NCI-H2029 (cell line): ENCODE results near the gene ZNF267.
"Not testable (repeated sequence)": the region's sequence is repeated elsewhere in the genome, so short reads cannot be mapped to it uniquely, and the experiment has no call there.

Experiments
- DNase-seq: peaks from one replicate; lab custom pipeline; 2025; lab: John Stamatoyannopoulos, UW

ZNF267 gene

DNA sequence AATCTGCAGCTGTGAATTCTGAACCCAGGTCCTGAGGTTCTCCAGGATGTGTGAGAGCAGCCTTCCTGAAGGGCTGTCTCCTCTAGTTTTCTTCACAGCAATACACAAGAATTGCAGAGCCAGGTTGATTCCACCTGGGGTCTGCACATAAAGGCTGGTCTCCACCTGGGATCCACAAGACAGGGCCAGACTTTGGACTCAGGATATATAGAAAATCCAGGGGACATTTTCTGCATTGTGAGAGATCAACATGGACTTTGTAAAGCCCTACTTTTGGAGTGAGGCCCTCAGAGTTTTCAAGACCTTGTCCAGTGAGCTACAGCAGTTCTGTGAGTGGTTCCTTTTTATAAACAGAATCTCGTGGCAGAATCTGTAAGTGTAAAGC is 6.3 kb downstream of the ZNF267 start:
- DNase-seq = no peak

DNA sequence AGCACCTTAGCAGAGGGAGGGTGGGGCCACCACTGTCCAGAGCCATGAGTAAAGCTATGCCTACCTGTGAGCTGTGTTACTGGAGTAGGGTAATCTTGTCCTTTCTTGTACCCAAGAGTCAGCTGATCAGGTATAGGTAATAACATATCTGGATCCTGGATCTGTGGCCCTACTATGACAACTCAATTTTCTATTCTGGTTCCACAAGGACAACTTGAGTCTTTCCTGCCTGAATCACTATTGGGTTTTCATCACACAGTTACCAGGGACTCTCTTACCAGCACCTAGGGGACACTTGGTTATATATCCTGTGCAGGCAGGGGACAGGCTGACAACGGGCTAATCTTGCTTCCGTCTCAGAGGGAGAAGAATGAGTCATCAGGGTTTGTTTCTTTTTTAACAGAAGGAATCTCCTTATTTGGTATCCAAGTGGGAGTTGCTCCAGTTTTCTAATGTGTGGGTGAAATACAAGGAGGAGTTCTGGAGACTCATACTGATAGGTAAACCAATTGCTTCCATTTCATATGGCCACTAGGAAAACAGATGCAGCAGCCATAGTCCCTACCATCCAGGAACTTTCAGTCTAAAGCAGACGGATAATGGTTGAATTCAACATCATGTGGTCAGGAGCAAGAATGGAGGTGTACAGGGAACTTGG is 6.8 kb downstream of the ZNF267 start:
- DNase-seq = no peak

DNA sequence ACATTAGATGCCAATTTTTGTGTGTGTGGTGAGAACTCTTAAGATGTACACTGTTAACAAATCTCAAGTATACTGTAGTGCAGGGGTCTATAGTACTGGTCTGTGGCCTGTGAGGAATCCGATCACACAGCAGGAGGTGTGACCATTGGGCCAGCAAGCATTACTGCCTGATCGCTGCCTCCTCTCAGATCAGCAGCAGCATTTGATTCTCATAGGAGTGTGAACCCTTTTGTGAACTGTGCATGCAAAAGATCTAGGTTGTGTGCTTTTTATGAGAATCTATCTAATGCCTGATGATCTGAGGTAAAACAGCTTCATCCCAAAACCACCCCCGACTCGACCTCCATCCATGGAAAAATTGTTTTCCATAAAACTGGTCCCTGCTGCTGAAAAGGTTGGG is 12.6 kb downstream of the ZNF267 start:
- DNase-seq = no peak

DNA sequence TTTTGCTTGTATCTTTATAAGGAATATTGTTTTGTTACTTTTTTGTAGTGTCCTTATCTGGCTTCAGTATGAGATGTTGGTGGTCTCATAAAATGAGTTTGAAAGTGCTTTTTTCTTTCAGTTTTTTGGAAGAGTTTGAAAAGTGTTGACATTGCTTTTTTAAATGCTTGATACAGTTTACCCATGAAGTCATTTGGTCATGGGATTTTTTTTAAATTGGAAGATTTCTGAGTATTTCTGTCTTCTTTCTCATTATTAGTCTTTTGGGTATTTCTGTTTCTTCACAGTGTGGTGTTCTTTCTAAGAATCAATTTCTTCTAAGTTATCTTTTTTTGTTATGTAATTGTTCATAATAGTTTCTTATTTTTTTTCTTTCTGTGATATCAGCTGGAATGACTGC is 15.1 kb downstream of the ZNF267 start:
- no peak for DNase-seq

DNA sequence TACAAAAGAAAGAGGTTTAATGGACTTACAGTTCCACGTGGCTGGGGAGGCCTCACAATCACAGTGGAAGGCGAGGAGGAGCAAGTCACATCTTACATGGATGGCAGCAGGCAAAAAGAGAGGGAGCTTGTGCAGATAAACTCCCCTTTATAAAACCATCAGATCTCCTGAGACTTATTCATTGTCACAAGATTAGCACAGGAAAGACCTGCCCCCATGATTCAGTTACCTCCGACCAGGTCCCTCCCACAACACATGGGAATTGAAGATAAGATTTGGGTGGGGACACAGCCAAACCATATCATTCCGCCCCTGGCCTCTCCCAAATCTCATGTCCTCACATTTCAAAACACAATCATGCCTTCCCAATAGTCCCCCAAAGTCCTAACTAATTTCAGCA is 18.5 kb downstream of the ZNF267 start:
- DNase-seq = not testable (repeated sequence)

DNA sequence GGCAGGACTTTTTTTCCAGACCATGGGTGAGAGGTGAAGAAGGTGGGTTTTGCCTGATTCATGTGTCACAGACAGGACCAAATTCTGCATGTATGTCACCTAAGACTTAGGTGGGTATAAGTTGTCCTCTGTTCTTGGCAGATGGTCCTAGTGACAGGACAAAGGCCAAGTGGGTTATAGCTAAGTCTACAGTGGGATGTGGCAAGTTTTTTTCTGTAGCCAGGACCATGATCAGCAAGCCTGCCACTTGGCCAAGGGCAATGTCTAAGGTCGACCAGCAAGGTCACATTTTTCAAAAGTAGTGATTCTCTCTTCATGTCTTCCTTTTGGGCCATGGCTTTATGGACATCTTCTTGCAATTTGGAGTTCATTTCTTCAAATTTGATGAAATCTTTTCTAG is 20.2 kb downstream of the ZNF267 start:
- DNase-seq = no peak

DNA sequence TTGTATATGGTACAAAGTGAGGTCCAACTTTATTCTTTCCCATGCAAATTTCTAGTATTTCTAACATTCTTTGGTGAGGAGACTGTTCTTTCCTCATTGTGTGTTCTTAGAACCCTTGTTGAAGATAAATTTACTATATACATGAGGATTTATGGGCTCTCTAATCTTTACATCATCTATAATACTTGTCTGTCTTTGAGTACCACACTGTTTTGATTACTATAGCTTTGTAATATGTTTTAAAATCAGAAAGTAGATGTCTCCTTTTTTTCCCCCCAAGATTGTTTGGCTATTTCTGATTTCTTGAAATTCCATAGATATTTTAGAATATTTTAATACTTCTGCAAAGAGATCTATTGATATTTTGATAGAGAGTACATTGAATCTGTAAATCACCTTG is 23.7 kb downstream of the ZNF267 start:
- DNase-seq = no peak

DNA sequence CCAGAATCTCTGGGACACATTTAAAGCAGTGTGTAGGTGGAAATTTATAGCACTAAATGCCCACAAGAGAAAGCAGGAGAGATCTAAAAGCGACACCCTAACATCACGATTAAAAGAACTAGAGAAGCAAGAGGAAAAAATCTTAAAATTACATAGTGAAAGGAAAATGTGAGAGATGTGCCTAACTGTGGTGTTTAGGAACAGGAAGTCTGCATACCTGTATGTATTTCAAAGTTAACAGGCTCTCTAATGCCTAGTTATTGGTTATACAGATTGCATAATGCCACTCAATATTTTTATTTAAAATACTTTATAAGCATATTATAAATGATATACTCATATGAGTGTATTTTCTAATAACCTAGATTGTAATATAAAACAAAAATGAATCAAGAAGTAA is 25.9 kb downstream of the ZNF267 start:
- DNase-seq = no peak

DNA sequence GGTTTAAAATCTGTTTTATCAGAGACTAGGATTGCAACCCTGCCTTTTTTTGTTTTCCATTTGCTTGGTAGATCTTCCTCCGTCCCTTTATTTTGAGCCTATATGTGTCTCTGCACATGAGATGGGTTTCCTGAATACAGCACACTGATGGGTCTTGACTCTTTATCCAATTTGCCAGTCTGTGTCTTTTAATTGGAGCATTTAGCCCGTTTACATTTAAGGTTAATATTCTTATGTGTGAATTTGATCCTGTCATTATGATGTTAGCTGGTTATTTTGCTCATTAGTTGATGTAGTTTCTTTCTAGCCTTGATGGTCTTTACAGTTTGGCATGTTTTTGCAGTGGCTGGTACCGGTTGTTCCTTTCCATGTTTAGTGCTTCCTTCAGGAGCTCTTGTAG is 31.0 kb downstream of the ZNF267 start:
- DNase-seq = not testable (repeated sequence)

DNA sequence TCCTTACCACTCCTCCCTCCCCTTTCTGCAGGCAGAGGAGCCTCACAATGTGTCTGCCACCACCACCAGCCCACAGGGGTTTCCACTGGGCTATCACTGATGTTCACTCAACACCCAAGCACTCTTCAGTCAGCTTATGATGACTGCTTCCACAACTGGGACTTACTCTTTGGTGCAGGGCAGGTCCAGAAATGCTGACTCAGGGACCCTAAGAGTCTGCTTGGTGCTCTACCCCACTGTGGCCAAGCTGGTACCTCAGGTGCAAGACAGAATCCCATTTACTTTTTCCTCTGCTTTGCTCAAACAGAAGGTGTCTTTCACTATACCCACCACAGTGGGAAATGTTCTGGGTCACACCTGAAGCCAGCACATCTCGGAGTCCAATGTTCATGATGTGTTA is 40.1 kb downstream of the ZNF267 start:
- DNase-seq = no peak

DNA sequence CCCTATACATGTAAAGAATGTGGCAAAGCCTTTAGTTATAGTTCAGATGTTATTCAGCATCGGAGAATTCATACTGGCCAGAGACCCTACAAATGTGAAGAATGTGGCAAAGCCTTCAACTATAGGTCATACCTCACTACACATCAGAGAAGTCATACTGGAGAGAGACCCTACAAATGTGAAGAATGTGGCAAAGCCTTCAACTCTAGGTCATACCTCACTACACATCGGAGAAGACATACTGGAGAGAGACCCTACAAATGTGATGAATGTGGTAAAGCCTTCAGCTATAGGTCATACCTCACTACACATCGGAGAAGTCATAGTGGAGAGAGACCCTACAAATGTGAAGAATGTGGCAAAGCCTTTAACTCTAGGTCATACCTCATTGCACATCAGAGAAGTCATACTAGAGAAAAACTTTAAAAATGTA is 42.5 kb downstream of the ZNF267 start:
- no peak for DNase-seq

DNA sequence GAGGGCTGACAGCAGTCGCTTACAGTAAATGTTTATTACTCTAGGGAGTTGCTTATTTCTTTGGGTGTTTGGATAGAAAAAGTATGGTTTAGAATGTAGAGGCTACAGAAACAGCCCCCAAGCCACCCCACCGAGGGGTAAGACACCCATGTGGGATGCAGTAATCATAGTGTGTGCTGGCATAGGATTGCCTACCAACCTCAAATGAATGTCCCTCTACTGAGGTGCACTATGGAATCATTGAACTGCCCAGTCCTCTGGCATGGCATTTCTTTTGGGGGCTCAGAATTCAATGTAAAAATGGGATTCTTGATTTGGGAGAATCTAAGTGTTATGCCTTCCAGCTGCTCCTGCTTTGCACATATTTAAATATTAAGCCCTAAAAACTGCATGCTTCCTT is 46.8 kb downstream of the ZNF267 start:
- DNase-seq = no peak

DNA sequence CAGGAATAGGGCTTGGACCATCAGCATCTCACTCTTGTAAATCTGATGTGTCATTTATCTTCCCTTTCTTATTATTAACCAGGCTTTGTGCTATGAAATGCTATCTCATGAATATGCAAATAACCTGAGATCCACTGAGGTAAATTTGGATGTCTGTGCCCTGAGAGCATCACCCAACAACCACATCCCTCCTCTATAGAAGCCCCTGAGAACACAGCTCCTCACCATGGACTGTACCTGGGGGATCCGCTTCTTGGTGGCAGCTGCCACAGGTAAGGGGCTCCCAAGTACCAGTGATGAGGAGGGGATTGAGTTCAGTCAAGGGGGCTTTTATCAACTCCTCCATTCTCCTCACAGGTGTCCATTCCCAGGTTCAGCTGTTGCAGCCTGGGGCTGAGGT is 78.2 kb downstream of the ZNF267 start:
- DNase-seq = not testable (repeated sequence)

DNA sequence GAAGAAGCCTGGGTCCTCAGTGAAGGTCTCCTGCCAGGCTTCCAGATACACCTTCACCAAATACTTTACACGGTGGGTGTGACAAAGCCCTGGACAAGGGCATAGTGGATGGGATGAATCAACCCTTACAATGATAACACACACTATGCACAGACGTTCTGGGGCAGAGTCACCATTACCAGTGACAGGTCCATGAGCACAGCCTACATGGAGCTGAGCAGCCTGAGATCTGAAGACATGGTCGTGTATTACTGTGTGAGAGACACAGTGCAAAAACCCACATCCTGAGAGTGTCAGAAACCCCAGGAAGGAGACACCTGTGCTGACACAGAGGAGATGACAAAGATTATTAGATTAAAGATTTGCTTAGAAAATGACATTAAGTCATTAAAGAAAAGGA is 78.6 kb downstream of the ZNF267 start:
- not testable (repeated sequence) for DNase-seq

DNA sequence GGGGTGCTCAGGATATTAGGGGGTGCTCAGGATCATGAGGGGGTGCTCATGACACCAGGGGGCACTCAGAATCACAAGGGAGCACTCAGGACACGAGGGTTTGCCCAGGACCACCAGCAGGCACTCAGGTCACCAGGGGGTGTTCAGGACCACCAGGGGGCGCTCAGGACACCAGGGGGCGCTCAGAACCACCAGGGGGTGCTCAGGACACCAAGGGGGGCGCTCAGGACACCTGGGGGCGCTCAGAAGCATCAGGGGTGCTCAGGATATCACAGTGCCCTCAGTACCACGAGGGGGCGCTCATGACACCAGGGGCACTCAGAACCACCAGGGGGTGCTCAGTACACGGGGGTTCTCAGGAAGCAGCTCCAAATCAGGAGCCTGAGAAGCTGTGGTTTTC is 82.6 kb downstream of the ZNF267 start:
- not testable (repeated sequence) for DNase-seq

DNA sequence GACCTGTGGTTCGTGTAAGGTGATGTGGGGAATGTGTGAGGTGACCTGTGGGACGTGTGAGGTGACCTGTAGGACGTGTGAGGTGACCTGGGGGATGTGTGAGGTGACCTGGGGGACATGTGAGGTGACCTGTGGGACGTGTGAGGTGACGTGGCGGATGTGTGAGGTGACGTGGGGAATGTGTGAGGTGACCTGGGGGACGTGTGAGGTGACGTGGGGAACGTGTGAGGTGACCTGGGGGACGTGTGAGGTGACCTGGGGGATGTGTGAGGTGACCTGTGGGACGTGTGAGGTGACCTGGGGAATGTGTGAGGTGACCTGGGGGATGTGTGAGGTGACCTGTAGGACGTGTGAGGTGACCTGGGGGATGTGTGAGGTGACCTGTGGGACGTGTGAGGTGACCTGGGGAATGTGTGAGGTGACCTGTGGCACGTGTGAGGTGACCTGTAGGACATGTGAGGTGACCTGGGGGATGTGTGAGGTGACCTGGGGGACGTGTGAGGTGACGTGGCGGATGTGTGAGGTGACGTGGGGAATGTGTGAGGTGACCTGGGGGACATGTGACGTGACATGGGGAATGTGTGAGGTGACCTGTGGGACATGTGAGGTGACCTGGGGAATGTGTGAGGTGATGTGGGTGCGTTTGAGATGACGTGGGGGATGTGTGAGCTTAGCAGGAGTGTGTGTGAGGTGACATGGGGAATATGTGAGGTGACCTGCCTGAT is 86.7 kb downstream of the ZNF267 start:
- DNase-seq = not testable (repeated sequence)
